NB4 (cell line): ENCODE measurements around the gene AFF3.

Source experiments
- CTCF ChIP-seq: IDR thresholded peaks from one replicate; pipeline ENCODE4 v1.5.1; 2012; ENCODE audit warnings: low read depth, low read length
- POLR2A ChIP-seq: IDR thresholded peaks from 2 replicates; pipeline ENCODE4 v1.6.1; 2011; ENCODE audit warnings: mild to moderate bottlenecking; ENCODE audit not compliant: insufficient read length; ENCODE audit errors: extremely low read depth

DNA sequence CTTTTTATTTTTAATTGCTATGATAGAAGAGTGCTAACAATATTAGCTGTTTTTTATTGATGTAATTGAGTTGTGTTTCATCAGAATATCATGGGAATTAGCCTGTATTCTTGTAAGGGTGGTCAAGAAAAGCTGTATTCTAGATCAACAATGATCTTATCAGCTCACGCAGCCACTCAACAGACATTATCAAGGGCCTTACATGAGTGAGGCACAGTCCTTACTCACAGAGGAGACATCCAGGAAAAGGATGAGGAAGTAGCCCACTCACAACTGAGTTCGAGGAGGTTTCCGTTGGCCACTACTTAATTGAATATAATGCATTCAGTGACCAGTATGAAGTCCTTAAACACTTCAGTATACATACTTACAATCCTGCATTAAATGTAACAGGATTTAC is 152.5 kb downstream of the AFF3 start:
- TF ChIP-seq CTCF, result no peak
- TF ChIP-seq POLR2A, result no peak
